ENCODE data around the gene FUT2.
A peak's percentile ranks its signal among the peaks of the same experiment; 100 is the strongest.

FUT2 gene

GRCh38 chr19:48731452-48731851 is 35.7 kb downstream of the FUT2 start:
- no peak for DNase-seq

GRCh38 chr19:48734625-48735024 is 38.9 kb downstream of the FUT2 start:
- no peak for DNase-seq

GRCh38 chr19:48735031-48735615 is 39.4 kb downstream of the FUT2 start:
- DNase-seq, result no peak

- no peak for DNase-seq
These were observed 41.7 kb downstream of the FUT2 start for GRCh38 chr19:48737360-48737998.

- peak; percentile 68 for DNase-seq
These were observed 43.0 kb downstream of the FUT2 start for GRCh38 chr19:48738557-48739403.

GRCh38 chr19:48739404-48740163 is 43.8 kb downstream of the FUT2 start:
- DNase-seq, result no peak

- DNase-seq, result no peak
These were observed 44.6 kb downstream of the FUT2 start, which contains the start of gene RASIP1 for GRCh38 chr19:48740164-48740972. TSS of gene RASIP1 (minus strand) at chr19:48740610. CDS start at chr19:48740282, 328 bp downstream.

- DNase-seq, result no peak
These were observed 45.6 kb downstream of the FUT2 start for GRCh38 chr19:48741129-48741999.

GRCh38 chr19:48742096-48742495 is 46.3 kb downstream of the FUT2 start:
- DNase-seq, result no peak

GRCh38 chr19:48745208-48745995 is 49.6 kb downstream of the FUT2 start:
- peak; percentile 49 for DNase-seq

GRCh38 chr19:48746110-48746509 is 50.3 kb downstream of the FUT2 start:
- no peak for DNase-seq

GRCh38 chr19:48746738-48747575 is 51.2 kb downstream of the FUT2 start, which contains the start of gene IZUMO1:
TSS of gene IZUMO1 (minus strand) at chr19:48746909. CDS start at chr19:48745859, 1,050 bp downstream.
- DNase-seq, result peak; percentile 90

- no peak for DNase-seq
These were observed 53.9 kb downstream of the FUT2 start for GRCh38 chr19:48749571-48750198.

GRCh38 chr19:48750351-48750750 is 54.6 kb downstream of the FUT2 start:
- no peak for DNase-seq

GRCh38 chr19:48750771-48751504 is 55.2 kb downstream of the FUT2 start:
- no peak for DNase-seq

- DNase-seq, result no peak
These were observed 56.2 kb downstream of the FUT2 start for GRCh38 chr19:48751845-48752495.

All from fibroblast of skin of abdomen (primary cell).